ENCODE results near the gene SLC38A8.

The SLC38A8 gene

DNA sequence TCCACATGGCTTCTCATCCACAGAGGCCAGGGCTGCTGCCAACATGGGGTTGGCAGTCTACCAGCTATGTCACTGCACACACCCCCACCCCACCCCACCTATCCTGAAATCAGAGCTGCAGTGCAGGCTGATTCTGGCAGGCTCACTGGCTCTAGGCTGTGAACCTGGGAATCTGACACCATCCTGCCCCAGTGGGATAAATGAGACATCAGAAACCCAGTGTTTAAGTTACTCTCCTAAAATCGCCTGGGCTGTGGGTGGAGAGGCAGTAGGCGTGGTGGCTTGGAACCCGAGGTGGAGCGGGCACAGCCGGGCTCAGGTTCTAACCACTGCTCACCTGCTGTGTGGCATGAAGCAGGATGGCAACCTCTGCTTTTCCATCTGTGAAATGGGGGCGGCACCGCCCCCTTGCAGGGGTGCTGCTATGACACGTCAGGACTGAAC, 5.6 kb downstream of the SLC38A8 start:
- no peaks in the 10 kb centered on the region for H3F3A ChIP-seq (ENCODE audit: control insufficient read depth, insufficient read depth)
- no peak overlapping the region for H3K4me3 ChIP-seq (ENCODE audit: low read length)
- no peaks in the 10 kb centered on the region for H3K36me3 ChIP-seq (ENCODE audit: control insufficient read depth, low read length)
- H3K79me2 ChIP-seq (ENCODE audit: control insufficient read depth, low read length) = no peaks in the 10 kb centered on the region
- no peaks in the 10 kb centered on the region for H3K4me1 ChIP-seq (ENCODE audit: control insufficient read depth, low read length)
- no peak overlapping the region for H3K27ac ChIP-seq (ENCODE audit: low read depth, low read length)
- no peaks in the 10 kb centered on the region for H3K9me3 ChIP-seq (ENCODE audit: control insufficient read depth, insufficient read depth, low read length)
- no peaks in the 10 kb centered on the region for H3K9me2 ChIP-seq (replicated peaks; ENCODE audit: control insufficient read depth, low read length)
- no peaks in the 10 kb centered on the region; the same call in 1 of the 2 replicates for H4K20me1 ChIP-seq (ENCODE audit: control insufficient read depth, insufficient read depth, low read depth, low read length)
- H3K27me3 ChIP-seq (ENCODE audit: control insufficient read depth, low read length) = no peaks in the 10 kb centered on the region
- no peak for TF ChIP-seq EZH2phosphoT487 (IDR thresholded peaks at IDR 0.05; ENCODE audit: borderline replicate concordance, low read length)
- TF ChIP-seq, protein P1, sequence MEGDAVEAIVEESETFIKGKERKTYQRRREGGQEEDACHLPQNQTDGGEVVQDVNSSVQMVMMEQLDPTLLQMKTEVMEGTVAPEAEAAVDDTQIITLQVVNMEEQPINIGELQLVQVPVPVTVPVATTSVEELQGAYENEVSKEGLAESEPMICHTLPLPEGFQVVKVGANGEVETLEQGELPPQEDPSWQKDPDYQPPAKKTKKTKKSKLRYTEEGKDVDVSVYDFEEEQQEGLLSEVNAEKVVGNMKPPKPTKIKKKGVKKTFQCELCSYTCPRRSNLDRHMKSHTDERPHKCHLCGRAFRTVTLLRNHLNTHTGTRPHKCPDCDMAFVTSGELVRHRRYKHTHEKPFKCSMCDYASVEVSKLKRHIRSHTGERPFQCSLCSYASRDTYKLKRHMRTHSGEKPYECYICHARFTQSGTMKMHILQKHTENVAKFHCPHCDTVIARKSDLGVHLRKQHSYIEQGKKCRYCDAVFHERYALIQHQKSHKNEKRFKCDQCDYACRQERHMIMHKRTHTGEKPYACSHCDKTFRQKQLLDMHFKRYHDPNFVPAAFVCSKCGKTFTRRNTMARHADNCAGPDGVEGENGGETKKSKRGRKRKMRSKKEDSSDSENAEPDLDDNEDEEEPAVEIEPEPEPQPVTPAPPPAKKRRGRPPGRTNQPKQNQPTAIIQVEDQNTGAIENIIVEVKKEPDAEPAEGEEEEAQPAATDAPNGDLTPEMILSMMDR (IDR thresholded peaks at IDR 0.05; ENCODE audit: low read depth, low read length, poor library complexity, severe bottlenecking) = no peak
- H3K4me2 ChIP-seq (ENCODE audit: low read length) = no peak overlapping the region

DNA sequence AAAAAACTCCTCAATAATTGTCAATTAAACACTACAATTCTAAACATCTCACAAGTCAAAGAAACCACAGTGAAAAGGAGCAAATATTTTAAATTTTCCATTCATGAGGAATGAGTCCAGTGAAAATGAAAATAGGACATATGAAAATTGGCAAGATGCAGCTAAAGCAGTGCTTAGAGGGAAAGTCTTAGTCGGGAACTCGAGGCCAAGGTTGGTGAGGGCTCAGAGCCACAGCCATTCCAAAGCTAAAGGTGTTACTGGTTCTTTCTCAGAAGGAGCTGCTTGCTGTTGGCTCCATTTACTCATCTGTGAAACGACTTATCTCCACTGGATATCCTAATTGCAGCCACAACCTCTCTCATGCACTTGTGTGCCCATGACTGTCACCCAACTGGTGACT, 6.5 kb downstream of the SLC38A8 start:
- H3K9me3 ChIP-seq (ENCODE audit: control insufficient read depth, insufficient read depth, low read length) = no peaks in the 10 kb centered on the region
- no peak overlapping the region for H3K27ac ChIP-seq (ENCODE audit: low read depth, low read length)
- no peaks in the 10 kb centered on the region for H3K79me2 ChIP-seq (ENCODE audit: control insufficient read depth, low read length)
- no peaks in the 10 kb centered on the region for H3K36me3 ChIP-seq (ENCODE audit: control insufficient read depth, low read length)
- TF ChIP-seq, protein P1 (IDR thresholded peaks at IDR 0.05; ENCODE audit: low read depth, low read length, poor library complexity, severe bottlenecking) = no peak
- TF ChIP-seq EZH2phosphoT487 (IDR thresholded peaks at IDR 0.05; ENCODE audit: borderline replicate concordance, low read length) = no peak
- no peaks in the 10 kb centered on the region for H3F3A ChIP-seq (ENCODE audit: control insufficient read depth, insufficient read depth)
- no peak overlapping the region for H3K4me2 ChIP-seq (ENCODE audit: low read length)
- H4K20me1 ChIP-seq (ENCODE audit: control insufficient read depth, insufficient read depth, low read depth, low read length) = no peaks in the 10 kb centered on the region; the same call in 1 of the 2 replicates
- H3K4me3 ChIP-seq (ENCODE audit: low read length) = no peak overlapping the region
- no peaks in the 10 kb centered on the region for H3K9me2 ChIP-seq (replicated peaks; ENCODE audit: control insufficient read depth, low read length)
- no peaks in the 10 kb centered on the region for H3K27me3 ChIP-seq (ENCODE audit: control insufficient read depth, low read length)
- H3K4me1 ChIP-seq (ENCODE audit: control insufficient read depth, low read length) = no peaks in the 10 kb centered on the region

DNA sequence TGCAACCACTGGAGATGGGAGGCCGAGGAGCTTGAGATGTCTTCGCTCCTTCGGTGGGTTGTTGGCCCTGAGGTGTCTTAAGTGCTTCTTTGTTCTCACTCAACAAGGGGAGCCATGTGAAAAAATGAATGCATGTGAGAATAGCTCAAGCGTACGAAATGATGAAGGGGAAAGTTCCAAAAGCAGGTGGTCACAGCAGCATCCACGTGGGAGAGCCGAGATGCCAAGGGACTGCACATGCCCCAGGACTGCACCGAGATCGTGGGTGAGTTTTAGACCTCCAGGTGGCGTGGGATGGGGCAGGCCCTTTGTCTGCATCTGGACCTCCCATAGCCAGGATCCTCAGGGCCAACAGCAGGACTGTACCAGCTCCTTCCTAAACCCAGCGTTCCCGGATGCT, 8.1 kb downstream of the SLC38A8 start:
- no peak for TF ChIP-seq EZH2phosphoT487 (IDR thresholded peaks at IDR 0.05; ENCODE audit: borderline replicate concordance, low read length)
- TF ChIP-seq, protein P1 (IDR thresholded peaks at IDR 0.05; ENCODE audit: low read depth, low read length, poor library complexity, severe bottlenecking) = no peak
- H3F3A ChIP-seq (ENCODE audit: control insufficient read depth, insufficient read depth) = no peaks in the 10 kb centered on the region

More for the DNA sequence above, 8.1 kb downstream of the SLC38A8 start:
- Histone ChIP-seq H3K27me3 (ENCODE audit: control insufficient read depth, low read length) (no peaks in the 10 kb centered on the region), H3K4me3 (ENCODE audit: low read length) (no peak overlapping the region), H4K20me1 (ENCODE audit: control insufficient read depth, insufficient read depth, low read depth, low read length) (no peaks in the 10 kb centered on the region; the same call in 1 of the 2 replicates), H3K4me1 (ENCODE audit: control insufficient read depth, low read length) (no peaks in the 10 kb centered on the region), H3K27ac (ENCODE audit: low read depth, low read length) (no peak overlapping the region), H3K9me3 (ENCODE audit: control insufficient read depth, insufficient read depth, low read length) (no peaks in the 10 kb centered on the region), H3K4me2 (ENCODE audit: low read length) (no peak overlapping the region), H3K79me2 (ENCODE audit: control insufficient read depth, low read length) (no peaks in the 10 kb centered on the region), H3K36me3 (ENCODE audit: control insufficient read depth, low read length) (no peaks in the 10 kb centered on the region), H3K9me2 (replicated peaks; ENCODE audit: control insufficient read depth, low read length) (no peaks in the 10 kb centered on the region)

All from DOHH2 (cell line).